DOHH2 (cell line): Measurements from ENCODE around the gene PCBP2.
"Not testable (repeated sequence)": the region's sequence is repeated elsewhere in the genome, so short reads cannot be mapped to it uniquely, and the experiment has no call there.

Experiments used
- H3F3A ChIP-seq: fragments of 200-600 bp; sonication (generic), shearing (Covaris generic); 2 replicates; pipeline ENCODE4 v1.6.0; 2016; ENCODE audit warnings: antibody characterized with exemption, mild to moderate bottlenecking; ENCODE audit not compliant: control insufficient read depth, insufficient read depth
- H3K27ac ChIP-seq: fragments of 200-600 bp; sonication (generic); 2 replicates; pipeline ENCODE4 v1.5.1; 2014; ENCODE audit warnings: low read depth, mild to moderate bottlenecking, low read length, moderate library complexity
- H3K27me3 ChIP-seq: fragments of 200-600 bp; sonication (generic); 2 replicates; pipeline ENCODE4 v1.6.1; 2014; ENCODE audit warnings: mild to moderate bottlenecking, low read length, mixed read lengths; ENCODE audit not compliant: control insufficient read depth
- H3K36me3 ChIP-seq: fragments of 200-600 bp; sonication (generic); 2 replicates; pipeline ENCODE4 v1.6.1; 2014; ENCODE audit warnings: mild to moderate bottlenecking, low read length, moderate library complexity, mixed read lengths; ENCODE audit not compliant: control insufficient read depth
- H3K4me1 ChIP-seq: fragments of 200-600 bp; sonication (generic); 2 replicates; pipeline ENCODE4 v1.6.1; 2014; ENCODE audit warnings: mild to moderate bottlenecking, low read length, mixed read lengths; ENCODE audit not compliant: control insufficient read depth
- H3K4me2 ChIP-seq: fragments of 200-600 bp; sonication (generic); 2 replicates; pipeline ENCODE4 v1.6.0; 2014; ENCODE audit warnings: mild to moderate bottlenecking, low read length, moderate library complexity
- H3K4me3 ChIP-seq: fragments of 200-600 bp; sonication (generic); 2 replicates; pipeline ENCODE4 v1.5.1; 2014; ENCODE audit warnings: mild to moderate bottlenecking, low read length, mixed read lengths
- H3K79me2 ChIP-seq: fragments of 200-600 bp; sonication (generic); 2 replicates; pipeline ENCODE4 v1.6.1; 2014; ENCODE audit warnings: mild to moderate bottlenecking, low read length, mixed read lengths; ENCODE audit not compliant: control insufficient read depth
- H3K9me2 ChIP-seq: fragments of 200-600 bp; sonication (generic); replicated peaks from 2 replicates; pipeline ENCODE4 v1.6.1; 2014; ENCODE audit warnings: mild to moderate bottlenecking, low read length, mixed read lengths; ENCODE audit not compliant: control insufficient read depth
- H3K9me3 ChIP-seq: fragments of 200-600 bp; sonication (generic); 2 replicates; pipeline ENCODE4 v1.6.1; 2014; ENCODE audit warnings: antibody characterized with exemption, low read length, mixed read lengths; ENCODE audit not compliant: control insufficient read depth, insufficient read depth
- H4K20me1 ChIP-seq: fragments of 200-600 bp; sonication (generic); 2 replicates; pipeline ENCODE4 v1.6.0; 2014; ENCODE audit warnings: low read depth, mild to moderate bottlenecking, antibody characterized with exemption, low read length, moderate library complexity; ENCODE audit not compliant: control insufficient read depth, insufficient read depth
- CTCF ChIP-seq: fragments of 200-600 bp; sonication (generic); IDR thresholded peaks from one replicate; pipeline ENCODE4 v1.5.1; 2014; ENCODE audit warnings: antibody characterized with exemption, mild to moderate bottlenecking, low read depth, low read length; ENCODE audit not compliant: poor library complexity, severe bottlenecking
- EZH2phosphoT487 ChIP-seq: fragments of 200-600 bp; sonication (generic); IDR thresholded peaks from 2 replicates; pipeline ENCODE4 v1.6.1; 2017; ENCODE audit warnings: borderline replicate concordance, mild to moderate bottlenecking, antibody characterized with exemption, low read length, moderate library complexity, mixed read lengths

The PCBP2 gene

GRCh38 chr12:53428741-53429140 lies 23.2 kb upstream of the PCBP2 start:
- Histone ChIP-seq H3K27me3 (no peaks in the 10 kb centered on the region), H3K4me1 (peaks cover 8% of the 10 kb centered on the region), H3K4me2 (no peak overlapping the region), H3K9me3 (no peaks in the 10 kb centered on the region), H3K27ac (no peak overlapping the region), H3K79me2 (no peaks in the 10 kb centered on the region), H4K20me1 (no peaks in the 10 kb centered on the region), H3K4me3 (no peak overlapping the region), H3K9me2 (no peaks in the 10 kb centered on the region), H3K36me3 (no peaks in the 10 kb centered on the region), H3F3A (peaks cover 2% of the 10 kb centered on the region; the same call in 1 of the 2 replicates)
- TF ChIP-seq EZH2phosphoT487: no peak
- no peak for TF ChIP-seq CTCF

- no peaks in the 10 kb centered on the region for H3K79me2 ChIP-seq
- H4K20me1 ChIP-seq: no peaks in the 10 kb centered on the region
- H3K9me2 ChIP-seq: no peaks in the 10 kb centered on the region
- H3K36me3 ChIP-seq: no peaks in the 10 kb centered on the region
- H3K4me3 ChIP-seq: no peak overlapping the region
- no peak overlapping the region for H3K4me2 ChIP-seq
- H3F3A ChIP-seq: peaks cover 2% of the 10 kb centered on the region; the same call in 1 of the 2 replicates
- TF ChIP-seq EZH2phosphoT487 (no peak), CTCF (no peak)
- H3K27me3 ChIP-seq: no peaks in the 10 kb centered on the region
- no peaks in the 10 kb centered on the region for H3K9me3 ChIP-seq
- H3K4me1 ChIP-seq: peaks cover 8% of the 10 kb centered on the region
- no peak overlapping the region for H3K27ac ChIP-seq
Measured at GRCh38 chr12:53430116-53430515, 21.8 kb upstream of the PCBP2 start.

GRCh38 chr12:53431187-53431586 lies 20.7 kb upstream of the PCBP2 start:
- no peak for TF ChIP-seq EZH2phosphoT487
- no peak for TF ChIP-seq CTCF
- Histone ChIP-seq H3F3A (peaks cover 2% of the 10 kb centered on the region; the same call in 1 of the 2 replicates), H3K27ac (no peak overlapping the region), H4K20me1 (no peaks in the 10 kb centered on the region), H3K79me2 (no peaks in the 10 kb centered on the region), H3K4me2 (no peak overlapping the region), H3K9me3 (no peaks in the 10 kb centered on the region), H3K4me3 (no peak overlapping the region), H3K4me1 (peaks cover 8% of the 10 kb centered on the region), H3K27me3 (no peaks in the 10 kb centered on the region), H3K36me3 (no peaks in the 10 kb centered on the region), H3K9me2 (no peaks in the 10 kb centered on the region)

GRCh38 chr12:53435326-53435725 lies 16.6 kb upstream of the PCBP2 start:
- not testable (repeated sequence) for H4K20me1 ChIP-seq, H3K27me3 ChIP-seq, H3K27ac ChIP-seq, H3K4me1 ChIP-seq, H3K9me2 ChIP-seq, H3F3A ChIP-seq, H3K9me3 ChIP-seq, H3K4me2 ChIP-seq, H3K36me3 ChIP-seq, H3K79me2 ChIP-seq, H3K4me3 ChIP-seq

- not testable (repeated sequence) for H3K27ac ChIP-seq, H3K4me3 ChIP-seq, H3K9me2 ChIP-seq, H3K4me2 ChIP-seq, H3F3A ChIP-seq, H4K20me1 ChIP-seq, H3K27me3 ChIP-seq, H3K9me3 ChIP-seq
- Histone ChIP-seq H3K79me2 (peaks cover 27% of the 10 kb centered on the region), H3K4me1 (peaks cover 19% of the 10 kb centered on the region), H3K36me3 (peaks cover 27% of the 10 kb centered on the region)
Measured at GRCh38 chr12:53439582-53439981, 12.3 kb upstream of the PCBP2 start.
